Measurements from ENCODE around the gene SREBF2.

- no peak for TF ChIP-seq CTCF (IDR thresholded peaks at IDR 0.05; ENCODE audit: low read length)
- no peak for TF ChIP-seq EZH2 (IDR thresholded peaks at IDR 0.05; ENCODE audit: borderline replicate concordance, low read length)
Measured at GRCh38 chr22:41840216-41840615, 7.3 kb downstream of the SREBF2 start.
